ENCODE results near the gene ELFN2. TPM values are rescaled to one million over a fixed set of nuclear protein-coding genes. Genes with fewer than 3 reads are reported as not detected.

ELFN2 gene
- total RNA-seq, 1 donor from 2014 or later, result 0.36 TPM

DNA sequence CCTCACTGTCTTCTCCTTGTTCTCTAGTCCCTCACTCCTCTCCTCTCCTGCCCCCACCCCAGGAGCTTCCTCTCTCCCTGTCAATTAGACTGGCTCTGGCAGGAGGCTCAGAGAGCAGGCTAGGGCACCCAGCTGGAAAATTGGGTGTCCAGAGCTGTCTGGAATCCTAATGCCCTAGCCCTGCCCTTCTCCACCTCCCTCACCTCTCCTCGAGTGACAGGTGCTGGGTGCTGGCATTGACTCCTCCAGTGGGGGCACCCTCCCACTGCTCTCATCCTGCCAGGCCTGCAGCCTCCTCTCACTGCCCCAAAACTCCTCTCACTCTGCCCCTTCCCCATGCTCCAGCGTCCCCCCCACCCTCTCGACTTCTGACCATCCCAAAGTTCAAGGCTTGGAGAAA is 76.0 kb downstream of the ELFN2 start:
- Mint-ChIP-seq H3K9me3 (ENCODE audit: low read depth) (no peaks in the 10 kb centered on the region), H3K4me3 (ENCODE audit: low read depth) (no peak overlapping the region), H3K27me3 (peaks cover 31% of the 10 kb centered on the region), H3K36me3 (ENCODE audit: insufficient read depth) (no peaks in the 10 kb centered on the region), H3K27ac (no peak overlapping the region), H3K4me1 (ENCODE audit: low read depth) (peaks cover 6% of the 10 kb centered on the region)
- TF ChIP-seq, protein P1, sequence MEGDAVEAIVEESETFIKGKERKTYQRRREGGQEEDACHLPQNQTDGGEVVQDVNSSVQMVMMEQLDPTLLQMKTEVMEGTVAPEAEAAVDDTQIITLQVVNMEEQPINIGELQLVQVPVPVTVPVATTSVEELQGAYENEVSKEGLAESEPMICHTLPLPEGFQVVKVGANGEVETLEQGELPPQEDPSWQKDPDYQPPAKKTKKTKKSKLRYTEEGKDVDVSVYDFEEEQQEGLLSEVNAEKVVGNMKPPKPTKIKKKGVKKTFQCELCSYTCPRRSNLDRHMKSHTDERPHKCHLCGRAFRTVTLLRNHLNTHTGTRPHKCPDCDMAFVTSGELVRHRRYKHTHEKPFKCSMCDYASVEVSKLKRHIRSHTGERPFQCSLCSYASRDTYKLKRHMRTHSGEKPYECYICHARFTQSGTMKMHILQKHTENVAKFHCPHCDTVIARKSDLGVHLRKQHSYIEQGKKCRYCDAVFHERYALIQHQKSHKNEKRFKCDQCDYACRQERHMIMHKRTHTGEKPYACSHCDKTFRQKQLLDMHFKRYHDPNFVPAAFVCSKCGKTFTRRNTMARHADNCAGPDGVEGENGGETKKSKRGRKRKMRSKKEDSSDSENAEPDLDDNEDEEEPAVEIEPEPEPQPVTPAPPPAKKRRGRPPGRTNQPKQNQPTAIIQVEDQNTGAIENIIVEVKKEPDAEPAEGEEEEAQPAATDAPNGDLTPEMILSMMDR (IDR thresholded peaks at IDR 0.05; ENCODE audit: unreplicated experiment), result no peak
- no peak for DNase-seq (ENCODE audit: low spot score, unreplicated experiment)

DNA sequence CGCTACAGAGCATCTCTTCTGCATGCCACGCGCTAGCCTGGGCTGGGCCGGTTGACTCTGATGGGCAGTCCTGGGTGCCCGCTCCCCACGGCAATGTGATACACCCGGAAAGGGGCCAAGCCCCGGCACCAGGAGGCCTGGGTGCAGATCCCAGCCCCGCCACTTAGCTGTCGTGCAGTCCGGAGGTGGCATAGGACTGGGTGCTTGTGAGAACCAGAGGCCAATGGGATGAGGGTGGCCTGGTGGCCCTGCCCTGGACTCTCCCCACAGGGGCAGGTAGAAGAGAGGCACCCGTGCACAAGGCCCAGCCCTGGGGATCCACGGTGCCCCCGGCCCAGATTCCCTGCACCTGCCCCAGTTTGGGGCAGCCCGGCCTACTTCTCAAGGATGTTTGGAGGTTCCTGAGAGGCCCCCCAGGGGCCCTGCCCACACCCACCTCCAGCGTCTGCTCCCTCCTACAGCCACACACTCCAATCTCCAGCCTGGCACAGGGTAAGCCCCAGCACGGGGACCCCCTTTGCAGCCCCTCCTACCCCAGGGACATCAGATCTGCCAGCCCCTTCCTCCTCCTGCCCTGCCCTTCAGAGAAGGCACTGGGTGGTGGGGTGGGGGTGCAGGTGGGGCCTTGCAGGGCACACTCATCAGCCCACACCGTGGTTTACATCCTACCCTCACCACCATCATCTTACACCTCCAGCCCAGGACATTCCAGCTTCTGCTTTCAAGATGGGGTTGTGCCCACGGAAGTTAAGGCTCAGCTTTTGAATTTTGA is 78.0 kb downstream of the ELFN2 start:
- Mint-ChIP-seq H3K4me1 (ENCODE audit: low read depth) (peaks cover 5% of the 10 kb centered on the region), H3K36me3 (ENCODE audit: insufficient read depth) (no peaks in the 10 kb centered on the region), H3K27ac (no peak overlapping the region), H3K9me3 (ENCODE audit: low read depth) (no peaks in the 10 kb centered on the region), H3K27me3 (peaks cover 29% of the 10 kb centered on the region), H3K4me3 (ENCODE audit: low read depth) (no peak overlapping the region)
- no peak for DNase-seq (ENCODE audit: low spot score, unreplicated experiment)
- TF ChIP-seq, protein P1 (IDR thresholded peaks at IDR 0.05; ENCODE audit: unreplicated experiment), result no peak

DNA sequence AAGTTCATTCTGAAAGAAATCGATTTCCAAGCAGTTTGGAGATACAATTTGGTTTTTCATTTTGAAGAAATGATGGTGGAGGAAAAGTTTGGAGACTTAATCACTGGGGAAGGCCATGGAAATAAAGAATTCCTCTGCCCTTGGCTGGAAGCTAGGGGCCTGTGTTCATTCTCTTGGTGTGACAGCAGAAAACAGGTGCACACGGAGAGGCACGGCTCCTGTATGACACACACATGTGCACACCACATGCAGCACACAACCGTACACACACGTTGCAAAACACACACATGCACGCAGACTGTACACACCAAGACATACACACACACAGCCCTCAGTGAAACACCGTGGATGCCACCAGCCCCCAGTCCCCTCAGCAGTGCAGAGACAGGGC is 80.8 kb downstream of the ELFN2 start:
- H3K27me3 Mint-ChIP-seq, result peaks cover 23% of the 10 kb centered on the region
- H3K27ac Mint-ChIP-seq, result no peak overlapping the region
- no peaks in the 10 kb centered on the region for H3K4me1 Mint-ChIP-seq (ENCODE audit: low read depth)
- H3K9me3 Mint-ChIP-seq (ENCODE audit: low read depth), result no peaks in the 10 kb centered on the region
- TF ChIP-seq, protein P1 (IDR thresholded peaks at IDR 0.05; ENCODE audit: unreplicated experiment), result no peak
- H3K36me3 Mint-ChIP-seq (ENCODE audit: insufficient read depth), result no peaks in the 10 kb centered on the region
- H3K4me3 Mint-ChIP-seq (ENCODE audit: low read depth), result no peak overlapping the region
- no peak for DNase-seq (ENCODE audit: low spot score, unreplicated experiment)

DNA sequence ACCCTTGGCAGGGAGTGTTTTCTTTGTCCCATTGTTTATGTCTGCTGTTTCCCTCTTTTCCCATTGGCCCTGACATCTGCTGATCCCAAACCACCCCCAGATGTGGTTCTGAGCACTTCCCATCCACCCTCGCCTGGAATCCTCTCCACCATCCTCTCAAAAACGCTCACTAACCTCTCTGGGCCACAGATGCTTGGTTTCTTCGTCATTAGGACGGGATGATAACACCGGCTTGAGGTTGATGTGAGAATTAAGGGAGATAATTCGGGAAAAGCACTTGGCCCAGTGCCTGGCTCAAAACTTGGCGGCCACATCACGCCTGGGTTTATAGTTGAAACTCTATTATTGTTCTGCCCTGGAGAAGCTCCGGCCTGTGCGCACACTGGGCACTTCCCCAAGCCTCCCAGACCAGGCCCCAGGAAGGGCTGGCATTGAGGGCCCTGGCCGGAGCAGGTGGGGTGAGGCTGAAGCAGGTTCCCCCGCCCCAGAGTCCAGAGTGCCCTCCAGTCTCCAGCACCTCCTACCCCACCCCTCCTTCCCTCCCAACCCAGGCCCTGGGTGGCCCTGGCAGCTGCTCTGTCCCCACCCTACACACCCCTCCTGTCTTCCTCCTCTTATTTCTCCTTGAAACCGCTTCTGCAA is 81.3 kb downstream of the ELFN2 start:
- H3K4me1 Mint-ChIP-seq (ENCODE audit: low read depth), result no peaks in the 10 kb centered on the region
- no peaks in the 10 kb centered on the region for H3K9me3 Mint-ChIP-seq (ENCODE audit: low read depth)
- no peak for DNase-seq (ENCODE audit: low spot score, unreplicated experiment)
- H3K27ac Mint-ChIP-seq, result no peak overlapping the region
- no peaks in the 10 kb centered on the region for H3K36me3 Mint-ChIP-seq (ENCODE audit: insufficient read depth)
- TF ChIP-seq, protein P1 (IDR thresholded peaks at IDR 0.05; ENCODE audit: unreplicated experiment), result no peak
- no peak overlapping the region for H3K4me3 Mint-ChIP-seq (ENCODE audit: low read depth)
- peaks cover 28% of the 10 kb centered on the region for H3K27me3 Mint-ChIP-seq

DNA sequence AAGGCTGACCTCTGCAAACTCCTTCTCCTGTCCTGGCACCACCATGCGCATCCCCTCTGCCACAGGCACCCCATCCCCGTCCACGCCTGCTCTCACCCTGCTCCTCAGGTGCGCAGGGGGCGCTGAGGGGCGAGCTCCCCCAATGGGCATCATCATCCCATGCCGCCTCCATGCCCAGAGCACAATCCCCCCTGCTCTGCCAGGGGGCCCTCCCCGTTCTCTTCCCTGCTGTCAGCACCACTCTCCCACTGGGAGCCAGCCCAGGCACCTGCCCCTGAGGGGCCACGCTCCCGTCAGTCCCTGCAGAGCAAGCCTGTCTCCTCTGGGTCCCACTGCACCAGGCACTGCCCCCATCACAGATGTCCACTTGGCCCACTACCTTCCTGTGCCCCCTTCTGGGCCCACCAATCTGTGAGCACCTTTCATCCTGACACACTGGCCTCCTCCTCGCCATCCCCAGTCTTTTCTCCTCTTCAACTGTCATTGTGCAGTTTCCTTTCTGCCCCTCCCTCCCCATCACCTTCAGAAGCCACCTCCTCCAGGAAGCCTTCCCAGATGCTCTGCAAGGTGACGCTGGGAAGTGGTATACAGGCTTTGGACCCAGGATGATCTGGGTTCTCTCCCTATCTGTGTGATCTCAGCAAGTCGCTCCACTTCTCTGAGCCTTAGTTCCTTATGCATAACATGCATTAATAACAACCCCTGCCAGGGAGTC is 82.4 kb downstream of the ELFN2 start:
- Mint-ChIP-seq H3K27me3 (peaks cover 36% of the 10 kb centered on the region), H3K9me3 (ENCODE audit: low read depth) (no peaks in the 10 kb centered on the region), H3K36me3 (ENCODE audit: insufficient read depth) (no peaks in the 10 kb centered on the region), H3K4me3 (ENCODE audit: low read depth) (no peak overlapping the region), H3K27ac (no peak overlapping the region), H3K4me1 (ENCODE audit: low read depth) (no peaks in the 10 kb centered on the region)
- no peak for DNase-seq (ENCODE audit: low spot score, unreplicated experiment)
- TF ChIP-seq, protein P1 (IDR thresholded peaks at IDR 0.05; ENCODE audit: unreplicated experiment), result no peak

Data from progenitor cell of endocrine pancreas (in vitro differentiated cells).